HepG2 (cell line): ENCODE results near the gene IGFN1. TPM values are rescaled to one million over a fixed set of nuclear protein-coding genes. Genes with fewer than 3 reads are reported as not detected.
A peak's percentile ranks its signal among the peaks of the same experiment; 100 is the strongest.

Experiments used
- AGO1 ChIP-seq: fragments of 200-400 bp; formaldehyde crosslinking; IDR thresholded peaks from 2 replicates; pipeline ENCODE4 v1.6.1; 2017; ENCODE audit warnings: mild to moderate bottlenecking, low read depth, low read length, moderate library complexity; ENCODE audit not compliant: poor library complexity, severe bottlenecking
- ATRX ChIP-seq: sonication (generic); formaldehyde crosslinking; IDR thresholded peaks from 2 replicates; pipeline ENCODE4 v1.4.0; 2020; ENCODE audit warnings: missing genetic modification reagents, borderline replicate concordance
- KAT8 ChIP-seq: IDR thresholded peaks from 2 replicates; pipeline ENCODE4 v1.6.1; 2016; ENCODE audit warnings: missing genetic modification reagents, missing compliant biosample characterization
- KLF12 ChIP-seq: sonication (generic); formaldehyde crosslinking; IDR thresholded peaks from 2 replicates; pipeline ENCODE4 v1.4.0; 2020; ENCODE audit warnings: missing genetic modification reagents, borderline replicate concordance
- PHB2 ChIP-seq: fragments of 450-650 bp; IDR thresholded peaks from 2 replicates; pipeline ENCODE4 v1.6.1; 2018; ENCODE audit not compliant: partially characterized antibody
- SALL2 ChIP-seq: sonication (generic); formaldehyde crosslinking; IDR thresholded peaks from 2 replicates; pipeline ENCODE4 v1.8.1; 2023; ENCODE audit warnings: mild to moderate bottlenecking, missing genetic modification reagents, inconsistent platforms
- TOE1 ChIP-seq: sonication (generic); formaldehyde crosslinking; IDR thresholded peaks from 2 replicates; pipeline ENCODE4 v1.4.0; 2020; ENCODE audit warnings: mild to moderate bottlenecking, missing genetic modification reagents
- ZNF382 ChIP-seq: sonication (generic); formaldehyde crosslinking; IDR thresholded peaks from 2 replicates; pipeline ENCODE4 v1.5.0; 2020; ENCODE audit warnings: missing genetic modification reagents, mild to moderate bottlenecking, borderline replicate concordance
- polyA plus RNA-seq, 8 experiments: library from polyadenylated mRNA; depleted of rRNA in 3 of 8; stranded (reverse) in 7 of 8; unstranded in 1 of 8; fragments of >200 nt; fragmentation: Illumina TruSeq in 4 of 8; extraction: Trizol in 4 of 8; gene quantifications; 2 replicates each; pipeline versions ENCODE4 v1.2.1 to v1.2.3, GENCODE V29; 2011 to 2016; ENCODE audit warnings: low read depth in 4 of 8, missing spikeins in 1 of 8, mixed read lengths in 1 of 8; ENCODE audit not compliant: insufficient read depth in 1 of 8
- total RNA-seq, 5 experiments: library from RNA; depleted of rRNA; stranded (reverse); fragments of >200 nt; fragmentation: Illumina TruSeq; extraction: Trizol; gene quantifications; 2 replicates each; pipeline ENCODE4 v1.2.3, GENCODE V29; 2016; ENCODE audit warnings: low read depth in 1 of 5
- TF ChIP-seq, protein P1 (sequence below): sonication (generic); formaldehyde crosslinking; IDR thresholded peaks from 2 replicates; pipeline ENCODE4 v1.4.0; 2020; ENCODE audit warnings: missing genetic modification reagents
- TF ChIP-seq, protein P2 (sequence below): sonication (generic); formaldehyde crosslinking; IDR thresholded peaks from 2 replicates; pipeline ENCODE4 v1.5.1; 2020; ENCODE audit warnings: mild to moderate bottlenecking, missing genetic modification reagents, moderate library complexity
- TF ChIP-seq, protein P3 (sequence below): sonication (generic); formaldehyde crosslinking; IDR thresholded peaks from 2 replicates; pipeline ENCODE4 v1.4.0; 2020; ENCODE audit warnings: missing genetic modification reagents
- TF ChIP-seq, protein P4 (sequence below): sonication (generic); formaldehyde crosslinking; IDR thresholded peaks from 2 replicates; pipeline ENCODE4 v1.4.0; 2020; ENCODE audit warnings: mild to moderate bottlenecking, missing genetic modification reagents
- TF ChIP-seq, protein P5 (sequence below): sonication (generic); formaldehyde crosslinking; IDR thresholded peaks from 2 replicates; pipeline ENCODE4 v1.5.0; 2020; ENCODE audit warnings: mild to moderate bottlenecking, missing genetic modification reagents
- TF ChIP-seq, protein P6 (sequence below): IDR thresholded peaks from 2 replicates; pipeline ENCODE4 v1.6.1; 2016

The IGFN1 gene
- total and polyA plus RNA-seq, 2 of the 13 experiments (the other 11 are each of a cell fraction or from before 2014, with no cell fraction given) = 0.04 to 0.05 TPM

DNA sequence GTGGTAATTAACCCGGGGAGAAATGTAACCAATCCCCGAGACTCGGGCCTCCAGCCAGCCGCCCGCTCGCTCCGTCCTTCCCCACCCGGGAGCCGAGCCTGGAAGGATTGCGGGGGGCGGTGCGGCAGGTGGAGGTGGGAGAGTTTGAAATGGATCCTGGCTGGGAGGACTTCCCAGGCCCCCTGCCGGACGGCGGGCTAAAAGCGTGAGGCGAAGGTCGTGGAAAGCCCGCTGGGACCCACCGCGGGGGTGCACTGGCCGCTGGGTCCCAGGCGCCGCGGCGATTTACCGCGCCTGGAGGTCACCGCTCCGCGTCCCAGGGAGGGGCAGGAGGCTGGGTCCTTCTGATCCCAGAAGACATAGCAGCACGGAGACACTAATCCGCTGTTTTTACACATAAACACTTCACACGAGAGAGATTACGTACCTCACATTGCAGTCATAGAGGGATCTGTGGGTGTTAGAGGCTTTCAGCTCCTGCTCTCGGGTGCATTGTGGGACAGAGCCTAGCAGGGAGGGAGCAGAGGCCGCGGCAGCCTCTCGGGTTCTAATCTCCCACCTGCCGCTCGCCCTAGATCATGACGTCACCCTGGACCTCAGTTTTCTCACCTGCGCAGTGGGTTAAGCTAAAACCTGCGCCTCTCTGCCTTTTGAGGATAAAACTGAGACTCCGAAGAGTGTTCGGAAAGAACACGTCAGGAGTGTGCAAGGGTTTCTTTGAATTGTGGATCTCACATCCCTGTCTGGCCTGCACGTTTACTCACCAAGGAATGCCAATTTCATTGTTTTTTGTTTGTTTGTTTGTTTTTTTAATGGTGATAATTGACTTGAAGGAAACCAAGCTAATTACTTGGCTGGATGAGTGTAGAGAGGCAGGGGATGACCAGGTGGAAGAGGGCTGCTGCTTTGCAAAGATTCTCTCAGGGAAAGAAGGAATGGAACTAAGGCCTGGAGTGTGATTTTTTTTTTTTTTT lies 19.3 kb upstream of the IGFN1 start (continued):
- TF ChIP-seq, protein P1, sequence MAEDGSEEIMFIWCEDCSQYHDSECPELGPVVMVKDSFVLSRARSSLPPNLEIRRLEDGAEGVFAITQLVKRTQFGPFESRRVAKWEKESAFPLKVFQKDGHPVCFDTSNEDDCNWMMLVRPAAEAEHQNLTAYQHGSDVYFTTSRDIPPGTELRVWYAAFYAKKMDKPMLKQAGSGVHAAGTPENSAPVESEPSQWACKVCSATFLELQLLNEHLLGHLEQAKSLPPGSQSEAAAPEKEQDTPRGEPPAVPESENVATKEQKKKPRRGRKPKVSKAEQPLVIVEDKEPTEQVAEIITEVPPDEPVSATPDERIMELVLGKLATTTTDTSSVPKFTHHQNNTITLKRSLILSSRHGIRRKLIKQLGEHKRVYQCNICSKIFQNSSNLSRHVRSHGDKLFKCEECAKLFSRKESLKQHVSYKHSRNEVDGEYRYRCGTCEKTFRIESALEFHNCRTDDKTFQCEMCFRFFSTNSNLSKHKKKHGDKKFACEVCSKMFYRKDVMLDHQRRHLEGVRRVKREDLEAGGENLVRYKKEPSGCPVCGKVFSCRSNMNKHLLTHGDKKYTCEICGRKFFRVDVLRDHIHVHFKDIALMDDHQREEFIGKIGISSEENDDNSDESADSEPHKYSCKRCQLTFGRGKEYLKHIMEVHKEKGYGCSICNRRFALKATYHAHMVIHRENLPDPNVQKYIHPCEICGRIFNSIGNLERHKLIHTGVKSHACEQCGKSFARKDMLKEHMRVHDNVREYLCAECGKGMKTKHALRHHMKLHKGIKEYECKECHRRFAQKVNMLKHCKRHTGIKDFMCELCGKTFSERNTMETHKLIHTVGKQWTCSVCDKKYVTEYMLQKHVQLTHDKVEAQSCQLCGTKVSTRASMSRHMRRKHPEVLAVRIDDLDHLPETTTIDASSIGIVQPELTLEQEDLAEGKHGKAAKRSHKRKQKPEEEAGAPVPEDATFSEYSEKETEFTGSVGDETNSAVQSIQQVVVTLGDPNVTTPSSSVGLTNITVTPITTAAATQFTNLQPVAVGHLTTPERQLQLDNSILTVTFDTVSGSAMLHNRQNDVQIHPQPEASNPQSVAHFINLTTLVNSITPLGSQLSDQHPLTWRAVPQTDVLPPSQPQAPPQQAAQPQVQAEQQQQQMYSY (CRISPR knock-in tag) = 0 out of 2 replicates have a peak, but pooled peaks have one; percentile 11
- TF ChIP-seq ATRX (CRISPR knock-in tag) (no peak), AGO1 (no peak), KLF12 (CRISPR knock-in tag) (peak; percentile 76; the same call in 1 of the 2 replicates), KAT8 (0 out of 2 replicates have a peak, but pooled peaks have one; percentile 15), TOE1 (CRISPR knock-in tag) (no peak), PHB2 (no peak), SALL2 (CRISPR knock-in tag) (peak; percentile 75), ZNF382 (no peak)
- TF ChIP-seq, protein P2, sequence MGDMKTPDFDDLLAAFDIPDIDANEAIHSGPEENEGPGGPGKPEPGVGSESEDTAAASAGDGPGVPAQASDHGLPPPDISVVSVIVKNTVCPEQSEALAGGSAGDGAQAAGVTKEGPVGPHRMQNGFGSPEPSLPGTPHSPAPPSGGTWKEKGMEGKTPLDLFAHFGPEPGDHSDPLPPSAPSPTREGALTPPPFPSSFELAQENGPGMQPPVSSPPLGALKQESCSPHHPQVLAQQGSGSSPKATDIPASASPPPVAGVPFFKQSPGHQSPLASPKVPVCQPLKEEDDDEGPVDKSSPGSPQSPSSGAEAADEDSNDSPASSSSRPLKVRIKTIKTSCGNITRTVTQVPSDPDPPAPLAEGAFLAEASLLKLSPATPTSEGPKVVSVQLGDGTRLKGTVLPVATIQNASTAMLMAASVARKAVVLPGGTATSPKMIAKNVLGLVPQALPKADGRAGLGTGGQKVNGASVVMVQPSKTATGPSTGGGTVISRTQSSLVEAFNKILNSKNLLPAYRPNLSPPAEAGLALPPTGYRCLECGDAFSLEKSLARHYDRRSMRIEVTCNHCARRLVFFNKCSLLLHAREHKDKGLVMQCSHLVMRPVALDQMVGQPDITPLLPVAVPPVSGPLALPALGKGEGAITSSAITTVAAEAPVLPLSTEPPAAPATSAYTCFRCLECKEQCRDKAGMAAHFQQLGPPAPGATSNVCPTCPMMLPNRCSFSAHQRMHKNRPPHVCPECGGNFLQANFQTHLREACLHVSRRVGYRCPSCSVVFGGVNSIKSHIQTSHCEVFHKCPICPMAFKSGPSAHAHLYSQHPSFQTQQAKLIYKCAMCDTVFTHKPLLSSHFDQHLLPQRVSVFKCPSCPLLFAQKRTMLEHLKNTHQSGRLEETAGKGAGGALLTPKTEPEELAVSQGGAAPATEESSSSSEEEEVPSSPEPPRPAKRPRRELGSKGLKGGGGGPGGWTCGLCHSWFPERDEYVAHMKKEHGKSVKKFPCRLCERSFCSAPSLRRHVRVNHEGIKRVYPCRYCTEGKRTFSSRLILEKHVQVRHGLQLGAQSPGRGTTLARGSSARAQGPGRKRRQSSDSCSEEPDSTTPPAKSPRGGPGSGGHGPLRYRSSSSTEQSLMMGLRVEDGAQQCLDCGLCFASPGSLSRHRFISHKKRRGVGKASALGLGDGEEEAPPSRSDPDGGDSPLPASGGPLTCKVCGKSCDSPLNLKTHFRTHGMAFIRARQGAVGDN (CRISPR knock-in tag) = peak; percentile 86
- TF ChIP-seq, protein P3, sequence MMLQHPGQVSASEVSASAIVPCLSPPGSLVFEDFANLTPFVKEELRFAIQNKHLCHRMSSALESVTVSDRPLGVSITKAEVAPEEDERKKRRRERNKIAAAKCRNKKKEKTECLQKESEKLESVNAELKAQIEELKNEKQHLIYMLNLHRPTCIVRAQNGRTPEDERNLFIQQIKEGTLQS (CRISPR knock-in tag) = peak; percentile 86
- TF ChIP-seq, protein P4, sequence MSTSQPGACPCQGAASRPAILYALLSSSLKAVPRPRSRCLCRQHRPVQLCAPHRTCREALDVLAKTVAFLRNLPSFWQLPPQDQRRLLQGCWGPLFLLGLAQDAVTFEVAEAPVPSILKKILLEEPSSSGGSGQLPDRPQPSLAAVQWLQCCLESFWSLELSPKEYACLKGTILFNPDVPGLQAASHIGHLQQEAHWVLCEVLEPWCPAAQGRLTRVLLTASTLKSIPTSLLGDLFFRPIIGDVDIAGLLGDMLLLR (CRISPR knock-in tag) = no peak
- TF ChIP-seq, protein P5, sequence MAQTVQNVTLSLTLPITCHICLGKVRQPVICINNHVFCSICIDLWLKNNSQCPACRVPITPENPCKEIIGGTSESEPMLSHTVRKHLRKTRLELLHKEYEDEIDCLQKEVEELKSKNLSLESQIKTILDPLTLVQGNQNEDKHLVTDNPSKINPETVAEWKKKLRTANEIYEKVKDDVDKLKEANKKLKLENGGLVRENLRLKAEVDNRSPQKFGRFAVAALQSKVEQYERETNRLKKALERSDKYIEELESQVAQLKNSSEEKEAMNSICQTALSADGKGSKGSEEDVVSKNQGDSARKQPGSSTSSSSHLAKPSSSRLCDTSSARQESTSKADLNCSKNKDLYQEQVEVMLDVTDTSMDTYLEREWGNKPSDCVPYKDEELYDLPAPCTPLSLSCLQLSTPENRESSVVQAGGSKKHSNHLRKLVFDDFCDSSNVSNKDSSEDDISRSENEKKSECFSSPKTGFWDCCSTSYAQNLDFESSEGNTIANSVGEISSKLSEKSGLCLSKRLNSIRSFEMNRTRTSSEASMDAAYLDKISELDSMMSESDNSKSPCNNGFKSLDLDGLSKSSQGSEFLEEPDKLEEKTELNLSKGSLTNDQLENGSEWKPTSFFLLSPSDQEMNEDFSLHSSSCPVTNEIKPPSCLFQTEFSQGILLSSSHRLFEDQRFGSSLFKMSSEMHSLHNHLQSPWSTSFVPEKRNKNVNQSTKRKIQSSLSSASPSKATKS (CRISPR knock-in tag) = no peak
- TF ChIP-seq, protein P6, sequence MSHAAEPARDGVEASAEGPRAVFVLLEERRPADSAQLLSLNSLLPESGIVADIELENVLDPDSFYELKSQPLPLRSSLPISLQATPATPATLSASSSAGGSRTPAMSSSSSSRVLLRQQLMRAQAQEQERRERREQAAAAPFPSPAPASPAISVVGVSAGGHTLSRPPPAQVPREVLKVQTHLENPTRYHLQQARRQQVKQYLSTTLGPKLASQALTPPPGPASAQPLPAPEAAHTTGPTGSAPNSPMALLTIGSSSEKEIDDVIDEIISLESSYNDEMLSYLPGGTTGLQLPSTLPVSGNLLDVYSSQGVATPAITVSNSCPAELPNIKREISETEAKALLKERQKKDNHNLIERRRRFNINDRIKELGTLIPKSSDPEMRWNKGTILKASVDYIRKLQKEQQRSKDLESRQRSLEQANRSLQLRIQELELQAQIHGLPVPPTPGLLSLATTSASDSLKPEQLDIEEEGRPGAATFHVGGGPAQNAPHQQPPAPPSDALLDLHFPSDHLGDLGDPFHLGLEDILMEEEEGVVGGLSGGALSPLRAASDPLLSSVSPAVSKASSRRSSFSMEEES (CRISPR knock-in tag) = 0 out of 2 replicates have a peak, but pooled peaks have one; percentile 3
